Stomach (tissue), 9 donors: Measurements from ENCODE around the gene FGFRL1. TPM values are rescaled to one million over a fixed set of nuclear protein-coding genes. Genes with fewer than 3 reads are reported as not detected.
A peak's percentile ranks its signal among the peaks of the same experiment; 100 is the strongest.
"Not testable (repeated sequence)": the region's sequence is repeated elsewhere in the genome, so short reads cannot be mapped to it uniquely, and the experiment has no call there.

Source experiments
- DNase-seq, 2 donors: peaks; one replicate each; pipeline versions ENCODE4 v3.0.0 to v3.0.0-alpha.2; 2013 to 2019
- H3K27ac ChIP-seq, 5 donors: fragments of 200-600 bp in 4 of 5; sonication (generic) in 4 of 5; one replicate each; pipeline ENCODE4 v1.5.1; 2013 to 2019; ENCODE audit warnings: mild to moderate bottlenecking in 1 of 5, moderate library complexity in 1 of 5
- H3K27me3 ChIP-seq, 3 donors: fragments of 200-600 bp; sonication (generic); one replicate each; pipeline ENCODE4 v1.5.1; 2017 to 2019; ENCODE audit warnings: mixed run types in 1 of 3
- H3K36me3 ChIP-seq, 4 donors: fragments of 200-600 bp; sonication (generic); 1 replicate in 3 of 4; 2 replicates in 1 of 4; pipeline ENCODE4 v1.5.1; 2016 to 2019
- H3K4me1 ChIP-seq, 4 donors: fragments of 200-600 bp; sonication (generic); one replicate each; pipeline ENCODE4 v1.5.1; 2016 to 2019
- H3K4me3 ChIP-seq, 4 donors: fragments of 200-600 bp; sonication (generic) in 3 of 4; one replicate each; pipeline ENCODE4 v1.5.1; 2016 to 2019; ENCODE audit warnings: mild to moderate bottlenecking in 1 of 4
- H3K9me3 ChIP-seq, 4 donors: fragments of 200-600 bp; sonication (generic); one replicate each; pipeline ENCODE4 v1.5.1; 2016 to 2019
- EP300 ChIP-seq: sonication (generic); formaldehyde crosslinking; IDR thresholded peaks from one replicate; pipeline ENCODE4 v1.6.1; 2017; ENCODE audit warnings: antibody characterized with exemption
- POLR2A ChIP-seq, 4 donors: fragments of 450-650 bp; IDR thresholded peaks; one replicate each; pipeline ENCODE4 v1.6.1; 2016; ENCODE audit warnings: antibody characterized with exemption in 4 of 4, control low read depth in 2 of 4, mild to moderate bottlenecking in 1 of 4, moderate library complexity in 1 of 4
- POLR2AphosphoS5 ChIP-seq, 3 donors: sonication (generic); formaldehyde crosslinking; IDR thresholded peaks; one replicate each; pipeline ENCODE4 v1.6.1; 2016; ENCODE audit warnings: antibody characterized with exemption in 3 of 3
- WGBS, 5 donors: extraction: QIAGEN DNeasy Blood & Tissue Kit in 3 of 5; methylation state at CpG; one replicate each; pipeline versions ENCODE4 v1.1.5 to v1.1.7; 2013 to 2018; 5-methylcytosine and 5-hydroxymethylcytosine counted together
- intact Hi-C: fragments of 100-400 bp; cut with DNase I; formaldehyde crosslinking; loops from one replicate; pipeline ENCODE4 v1.15.1; 2023; ENCODE audit warnings: low total_unique reads
- polyA plus RNA-seq, 3 donors: library from polyadenylated mRNA; stranded (reverse); fragments of 200-250 nt; gene quantifications; one replicate each; pipeline ENCODE4 v1.2.3, GENCODE V29; 2013
- total RNA-seq, 5 donors: library from RNA; depleted of rRNA; stranded (reverse); fragments of >200 nt; gene quantifications; one replicate each; pipeline versions ENCODE4 v1.1.0 to v1.2.3, GENCODE V29; 2014 to 2016
- TF ChIP-seq, protein P1 (sequence below), 7 experiments: fragments of 450-650 bp in 4 of 7; fragments of 200-600 bp in 3 of 7; sonication (generic) in 3 of 7; IDR thresholded peaks; one replicate each; pipeline ENCODE4 v1.5.1; 2016 to 2019; ENCODE audit warnings: antibody characterized with exemption in 7 of 7, control low read depth in 2 of 7, mild to moderate bottlenecking in 1 of 7
- donor health status: healthy with polysubstance abuse.
- donor health status: Bipolar disorder and iron deficiency.
- donor health status: healthy.

The FGFRL1 gene
- total and polyA plus RNA-seq, 8 donors: 3.5 to 42.7 (median 9.8) TPM

- H3K4me1 ChIP-seq: peaks cover 35 to 55% (median 47%) of the 10 kb centered on the region in 4 donors
- peaks cover 0 to 13% (median 0%) of the 10 kb centered on the region in 3 donors for H3K27me3 ChIP-seq
- H3K9me3 ChIP-seq: no peaks in the 10 kb centered on the region
- 0 to 2% (median 1%) methylated on average over 10 to 65 of the region's 65 CpGs for WGBS, 5 donors
- DNase-seq: peak; percentile 39 to 64
- peak overlapping the region; percentile 75 to 98 (median 78) for H3K4me3 ChIP-seq
- peak overlapping the region in 3 of 5 donors; percentile 43 to 76 (median 58) for H3K27ac ChIP-seq
- H3K36me3 ChIP-seq: no peaks in the 10 kb centered on the region
- intact Hi-C loops: loop anchor here (5.0 kb wide), 1 partner anchor 36 kb away; no protein-coding TSS in a partner anchor
- TF ChIP-seq, protein P1, sequence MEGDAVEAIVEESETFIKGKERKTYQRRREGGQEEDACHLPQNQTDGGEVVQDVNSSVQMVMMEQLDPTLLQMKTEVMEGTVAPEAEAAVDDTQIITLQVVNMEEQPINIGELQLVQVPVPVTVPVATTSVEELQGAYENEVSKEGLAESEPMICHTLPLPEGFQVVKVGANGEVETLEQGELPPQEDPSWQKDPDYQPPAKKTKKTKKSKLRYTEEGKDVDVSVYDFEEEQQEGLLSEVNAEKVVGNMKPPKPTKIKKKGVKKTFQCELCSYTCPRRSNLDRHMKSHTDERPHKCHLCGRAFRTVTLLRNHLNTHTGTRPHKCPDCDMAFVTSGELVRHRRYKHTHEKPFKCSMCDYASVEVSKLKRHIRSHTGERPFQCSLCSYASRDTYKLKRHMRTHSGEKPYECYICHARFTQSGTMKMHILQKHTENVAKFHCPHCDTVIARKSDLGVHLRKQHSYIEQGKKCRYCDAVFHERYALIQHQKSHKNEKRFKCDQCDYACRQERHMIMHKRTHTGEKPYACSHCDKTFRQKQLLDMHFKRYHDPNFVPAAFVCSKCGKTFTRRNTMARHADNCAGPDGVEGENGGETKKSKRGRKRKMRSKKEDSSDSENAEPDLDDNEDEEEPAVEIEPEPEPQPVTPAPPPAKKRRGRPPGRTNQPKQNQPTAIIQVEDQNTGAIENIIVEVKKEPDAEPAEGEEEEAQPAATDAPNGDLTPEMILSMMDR (IDR thresholded peaks at IDR 0.05): no peak
- TF ChIP-seq EP300: no peak
- TF ChIP-seq POLR2A (IDR thresholded peaks at IDR 0.05): no peak
- TF ChIP-seq POLR2AphosphoS5 (IDR thresholded peaks at IDR 0.05): no peak
These were observed 38.6 kb upstream of the FGFRL1 start for GRCh38 chr4:972651-973424.

GRCh38 chr4:973431-974397, 37.7 kb upstream of the FGFRL1 start, which contains the start of gene DGKQ:
DGKQ (minus strand) TSS chr4:973569; CDS start chr4:973482, 87 bp downstream.
- H3K9me3 ChIP-seq: no peaks in the 10 kb centered on the region
- TF ChIP-seq POLR2AphosphoS5 (IDR thresholded peaks at IDR 0.05): no peak
- TF ChIP-seq EP300: no peak
- no peak for TF ChIP-seq POLR2A (IDR thresholded peaks at IDR 0.05)
- TF ChIP-seq, protein P1 (IDR thresholded peaks at IDR 0.05): no peak
- DNase-seq: peak; percentile 90 to 94
- peak within 1 kb of the TSS in 3 of 5 donors; percentile 43 to 76 (median 58) for H3K27ac ChIP-seq
- H3K27me3 ChIP-seq: peaks cover 0 to 4% (median 0%) of the 10 kb centered on the region in 3 donors
- H3K4me3 ChIP-seq: peak within 1 kb of the TSS; percentile 75 to 98 (median 78)
- no peaks in the 10 kb centered on the region for H3K36me3 ChIP-seq
- intact Hi-C loops: loop anchor here (5.0 kb wide), 1 partner anchor 36 kb away; no protein-coding TSS in a partner anchor
- H3K4me1 ChIP-seq: peaks cover 27 to 46% (median 38%) of the 10 kb centered on the region in 4 donors
- 25 to 65% (median 33%) methylated on average over 24 to 120 of the region's 123 CpGs for WGBS, 5 donors

DNA sequence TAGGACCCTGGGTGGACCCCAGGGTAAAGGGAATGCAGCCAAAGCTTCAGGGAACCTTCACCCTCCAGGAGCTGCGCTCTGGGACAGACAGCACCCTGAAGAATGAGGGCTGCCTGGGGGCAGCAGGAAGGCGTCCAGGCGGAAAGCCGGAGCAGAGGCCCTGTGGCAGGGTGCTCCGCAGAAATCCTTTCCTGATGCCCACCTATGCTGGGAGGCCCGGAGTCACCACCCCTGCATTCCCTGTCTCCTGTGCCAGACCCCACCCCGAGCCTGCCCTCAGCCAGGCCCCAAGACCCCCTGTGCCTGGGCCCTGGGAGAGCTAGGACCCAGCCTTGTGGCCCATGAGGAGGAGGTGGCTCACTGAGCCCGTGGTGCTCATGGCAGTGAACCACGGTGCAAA, 36.8 kb upstream of the FGFRL1 start:
- H3K4me3 ChIP-seq: no peak overlapping the region
- no peaks in the 10 kb centered on the region for H3K27me3 ChIP-seq
- DNase-seq: no peak
- no peak overlapping the region for H3K27ac ChIP-seq
- no peak for TF ChIP-seq POLR2AphosphoS5 (IDR thresholded peaks at IDR 0.05)
- no peak for TF ChIP-seq EP300
- TF ChIP-seq, protein P1 (IDR thresholded peaks at IDR 0.05): no peak
- no peak for TF ChIP-seq POLR2A (IDR thresholded peaks at IDR 0.05)
- peaks cover 22 to 40% (median 33%) of the 10 kb centered on the region in 4 donors for H3K4me1 ChIP-seq
- no peaks in the 10 kb centered on the region for H3K36me3 ChIP-seq
- WGBS, 5 donors: 88 to 98% (median 95%) methylated on average over 7 to 9 of the region's 9 CpGs
- H3K9me3 ChIP-seq: no peaks in the 10 kb centered on the region
- intact Hi-C loops: loop anchor here (5.0 kb wide), 1 partner anchor 37 kb away; no protein-coding TSS in a partner anchor

DNA sequence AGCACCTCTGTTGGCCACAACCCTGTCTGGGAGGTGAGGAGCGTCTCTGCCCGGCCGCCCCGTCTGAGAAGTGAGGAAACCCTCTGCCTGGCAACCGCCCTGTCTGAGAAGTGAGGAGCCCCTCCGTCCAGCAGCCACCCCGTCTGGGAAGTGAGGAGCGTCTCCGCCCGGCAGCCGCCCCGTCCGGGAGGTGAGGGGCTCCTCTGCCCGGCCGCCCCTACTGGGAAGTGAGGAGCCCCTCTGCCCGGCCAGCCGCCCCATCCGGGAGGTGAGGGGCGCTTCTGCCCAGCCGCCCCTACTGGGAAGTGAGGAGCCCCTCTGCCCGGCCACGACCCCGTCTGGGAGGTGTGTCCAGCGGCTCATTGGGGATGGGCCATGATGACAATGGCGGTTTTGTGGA, 35.4 kb upstream of the FGFRL1 start:
- intact Hi-C loops: not testable (repeated sequence)
- 80 to 99% (median 98%) methylated on average over 2 to 22 of the region's 25 CpGs for whole genome bisulfite sequencing, 5 donors

More for the DNA sequence above, 35.4 kb upstream of the FGFRL1 start:
- peaks cover 22 to 27% (median 27%) of the 10 kb centered on the region in 4 donors for H3K4me1 ChIP-seq
- not testable (repeated sequence) for H3K27ac ChIP-seq, H3K9me3 ChIP-seq, DNase-seq, H3K4me3 ChIP-seq, H3K27me3 ChIP-seq, H3K36me3 ChIP-seq
